ENCODE results near the gene SLC8A1.

- TF ChIP-seq POLR2A (IDR thresholded peaks at IDR 0.05) (no peak), CTCF (IDR thresholded peaks at IDR 0.05) (no peak)
These were observed 88.7 kb downstream of the SLC8A1 start for GRCh38 chr2:40363231-40363630.
